Prostate gland (tissue), 2 donors: Measurements from ENCODE around the gene MICALL2. TPM values are rescaled to one million over a fixed set of nuclear protein-coding genes. Genes with fewer than 3 reads are reported as not detected.

Source experiments
- DNase-seq: peaks from one replicate; pipeline ENCODE4 v3.0.0-alpha.2; 2019; ENCODE audit warnings: low spot score
- H3K27ac ChIP-seq, 2 donors: fragments of 200-600 bp; sonication (generic); 2 replicates each; pipeline ENCODE4 v1.5.1; 2017 to 2019
- H3K27me3 ChIP-seq: fragments of 200-600 bp; sonication (generic); replicated peaks from 2 replicates; pipeline ENCODE4 v1.5.1; 2019; ENCODE audit not compliant: insufficient read depth
- H3K36me3 ChIP-seq, 2 donors: fragments of 200-600 bp; sonication (generic); 1 replicate in 1 of 2; 2 replicates in 1 of 2; pipeline versions ENCODE4 v1.5.1 to v1.8.1; 2017 to 2019
- H3K4me1 ChIP-seq: fragments of 200-600 bp; sonication (generic); replicated peaks from 2 replicates; pipeline ENCODE4 v1.5.1; 2019
- H3K4me3 ChIP-seq, 2 donors: fragments of 200-600 bp; sonication (generic); 2 replicates each; pipeline ENCODE4 v1.5.1; 2017 to 2019
- H3K9me3 ChIP-seq: fragments of 200-600 bp; sonication (generic); 2 replicates; pipeline ENCODE4 v1.5.1; 2017
- POLR2A ChIP-seq: fragments of 450-650 bp; IDR thresholded peaks from one replicate; pipeline ENCODE4 v1.6.1; 2016; ENCODE audit warnings: antibody characterized with exemption, mild to moderate bottlenecking
- POLR2AphosphoS5 ChIP-seq: sonication (generic); formaldehyde crosslinking; IDR thresholded peaks from one replicate; pipeline ENCODE4 v1.6.1; 2017; ENCODE audit warnings: antibody characterized with exemption
- WGBS: methylation state at CpG from one replicate; pipeline ENCODE4 v1.1.5; 2018; 5-methylcytosine and 5-hydroxymethylcytosine counted together
- intact Hi-C: fragments of 100-400 bp; cut with DNase I; formaldehyde crosslinking; loops from one replicate; pipeline ENCODE4 v1.14.2; 2022
- total RNA-seq, 2 donors: library from RNA; depleted of rRNA; stranded (reverse); fragments of >200 nt; gene quantifications; one replicate each; pipeline ENCODE4 v1.1.0, GENCODE V29; 2016
- TF ChIP-seq, protein P1 (sequence below), 4 experiments: fragments of 200-600 bp in 2 of 4; fragments of 450-650 bp in 2 of 4; sonication (generic) in 2 of 4; IDR thresholded peaks; 1 replicate in 3 of 4; 2 replicates in 1 of 4; pipeline ENCODE4 v1.5.1; 2016 to 2019; ENCODE audit warnings: antibody characterized with exemption in 4 of 4, mild to moderate bottlenecking in 2 of 4, moderate library complexity in 2 of 4

Gene MICALL2
- total RNA-seq, 2 donors from 2014 or later, result 31.1 to 42.0 TPM

DNA sequence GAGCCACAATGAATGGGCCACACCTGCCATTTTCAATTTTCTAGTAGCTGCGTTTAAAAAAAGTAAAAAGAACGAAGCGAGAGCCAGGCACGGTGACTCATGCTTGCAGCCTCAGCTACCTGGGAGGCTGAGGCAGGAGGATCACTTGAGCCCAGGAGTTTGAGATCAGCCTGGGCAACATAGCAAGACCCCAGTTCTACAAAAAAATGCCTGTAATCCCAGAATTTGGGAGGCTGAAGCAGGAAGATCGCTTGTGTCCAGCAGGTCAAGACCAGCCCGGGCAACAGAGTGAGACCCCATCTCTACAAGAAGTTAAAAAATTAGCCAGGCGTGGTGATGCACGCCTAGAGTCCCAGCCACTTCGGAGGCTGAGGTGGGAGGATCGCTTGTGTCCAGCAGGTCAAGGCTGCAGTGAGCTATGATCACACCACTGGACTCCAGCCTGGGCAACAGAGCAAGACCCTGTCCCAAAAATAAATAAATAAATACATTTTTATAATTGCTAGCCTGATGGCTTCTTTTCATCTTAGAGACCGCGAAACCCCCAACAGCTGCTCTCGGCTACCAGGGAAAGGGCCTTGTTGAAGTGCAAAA is 32.1 kb downstream of the MICALL2 start:
- Histone ChIP-seq H3K36me3 (no peaks in the 10 kb centered on the region), H3K4me1 (no peaks in the 10 kb centered on the region), H3K27ac (no peak overlapping the region), H3K4me3 (no peak overlapping the region), H3K27me3 (no peaks in the 10 kb centered on the region), H3K9me3 (no peaks in the 10 kb centered on the region)
- intact Hi-C loops, result no loop called here
- DNase-seq, result no peak
- WGBS, result 86% methylated on average over 13 of the region's 13 CpGs
- TF ChIP-seq POLR2AphosphoS5 (no peak), POLR2A (no peak)
- TF ChIP-seq, protein P1, sequence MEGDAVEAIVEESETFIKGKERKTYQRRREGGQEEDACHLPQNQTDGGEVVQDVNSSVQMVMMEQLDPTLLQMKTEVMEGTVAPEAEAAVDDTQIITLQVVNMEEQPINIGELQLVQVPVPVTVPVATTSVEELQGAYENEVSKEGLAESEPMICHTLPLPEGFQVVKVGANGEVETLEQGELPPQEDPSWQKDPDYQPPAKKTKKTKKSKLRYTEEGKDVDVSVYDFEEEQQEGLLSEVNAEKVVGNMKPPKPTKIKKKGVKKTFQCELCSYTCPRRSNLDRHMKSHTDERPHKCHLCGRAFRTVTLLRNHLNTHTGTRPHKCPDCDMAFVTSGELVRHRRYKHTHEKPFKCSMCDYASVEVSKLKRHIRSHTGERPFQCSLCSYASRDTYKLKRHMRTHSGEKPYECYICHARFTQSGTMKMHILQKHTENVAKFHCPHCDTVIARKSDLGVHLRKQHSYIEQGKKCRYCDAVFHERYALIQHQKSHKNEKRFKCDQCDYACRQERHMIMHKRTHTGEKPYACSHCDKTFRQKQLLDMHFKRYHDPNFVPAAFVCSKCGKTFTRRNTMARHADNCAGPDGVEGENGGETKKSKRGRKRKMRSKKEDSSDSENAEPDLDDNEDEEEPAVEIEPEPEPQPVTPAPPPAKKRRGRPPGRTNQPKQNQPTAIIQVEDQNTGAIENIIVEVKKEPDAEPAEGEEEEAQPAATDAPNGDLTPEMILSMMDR (IDR thresholded peaks at IDR 0.05), result no peak

- intact Hi-C loops, result no loop called here
- no peaks in the 10 kb centered on the region for H3K4me1 ChIP-seq
- no peak for DNase-seq
- no peaks in the 10 kb centered on the region for H3K27me3 ChIP-seq
- H3K36me3 ChIP-seq, result no peaks in the 10 kb centered on the region
- TF ChIP-seq POLR2AphosphoS5, result no peak
- WGBS, result 88% methylated on average over 15 of the region's 15 CpGs
- no peak overlapping the region for H3K27ac ChIP-seq
- H3K4me3 ChIP-seq, result no peak overlapping the region
- no peaks in the 10 kb centered on the region for H3K9me3 ChIP-seq
Observed at GRCh38 chr7:1426474-1426873, 32.8 kb downstream of the MICALL2 start.

GRCh38 chr7:1425292-1426136 is 33.8 kb downstream of the MICALL2 start:
- H3K27ac ChIP-seq, result no peak overlapping the region
- H3K36me3 ChIP-seq, result no peaks in the 10 kb centered on the region
- no peaks in the 10 kb centered on the region for H3K4me1 ChIP-seq
- no peaks in the 10 kb centered on the region for H3K9me3 ChIP-seq
- DNase-seq, result no peak
- no peak overlapping the region for H3K4me3 ChIP-seq
- no peak for TF ChIP-seq POLR2AphosphoS5
- TF ChIP-seq POLR2A, result no peak
- intact Hi-C loops, result no loop called here
- WGBS, result 72% methylated on average over 17 of the region's 18 CpGs
- H3K27me3 ChIP-seq, result no peaks in the 10 kb centered on the region

- Histone ChIP-seq H3K27ac (no peak overlapping the region), H3K4me3 (no peak overlapping the region), H3K9me3 (no peaks in the 10 kb centered on the region), H3K36me3 (no peaks in the 10 kb centered on the region), H3K27me3 (no peaks in the 10 kb centered on the region), H3K4me1 (no peaks in the 10 kb centered on the region)
- DNase-seq, result no peak
- 85% methylated on average over 12 of the region's 12 CpGs for WGBS
- intact Hi-C loops, result no loop called here
- TF ChIP-seq POLR2AphosphoS5 (no peak), POLR2A (no peak)
- TF ChIP-seq, protein P1 (IDR thresholded peaks at IDR 0.05), result no peak
Observed at GRCh38 chr7:1424041-1424440, 35.2 kb downstream of the MICALL2 start.

DNA sequence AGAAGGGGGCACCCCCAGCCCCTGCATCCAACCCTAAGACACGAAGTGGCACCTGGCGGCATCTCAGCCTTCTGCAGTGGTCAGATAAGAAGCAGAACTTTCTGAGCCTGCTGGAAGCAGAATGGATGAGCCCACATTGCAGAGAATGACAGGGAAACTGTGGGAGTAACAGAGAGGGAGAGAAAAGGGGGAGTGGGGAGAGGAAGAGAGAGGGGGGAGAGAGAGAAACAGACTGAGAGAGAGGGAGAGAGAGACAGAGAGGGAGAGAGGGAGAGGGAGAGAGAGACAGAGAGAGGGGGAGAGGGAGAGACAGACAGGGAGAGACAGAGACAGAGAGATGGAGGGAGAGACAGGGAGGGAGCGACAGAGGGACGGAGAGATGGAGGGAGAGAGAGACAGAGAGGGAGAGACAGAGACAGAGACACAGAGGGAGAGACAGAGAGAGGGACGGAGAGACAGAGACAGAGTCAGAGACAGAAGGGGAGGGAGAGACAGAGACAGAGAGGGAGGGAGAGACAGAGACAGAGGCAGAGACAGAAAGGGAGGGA is 35.9 kb downstream of the MICALL2 start:
- TF ChIP-seq, protein P1 (IDR thresholded peaks at IDR 0.05), result no peak
- no peak for TF ChIP-seq POLR2A
- TF ChIP-seq POLR2AphosphoS5, result no peak
- Histone ChIP-seq H3K27ac (no peak overlapping the region), H3K36me3 (no peaks in the 10 kb centered on the region), H3K9me3 (no peaks in the 10 kb centered on the region), H3K4me3 (no peak overlapping the region), H3K4me1 (no peaks in the 10 kb centered on the region), H3K27me3 (no peaks in the 10 kb centered on the region)
- intact Hi-C loops, result no loop called here
- 61% methylated on average over 5 of the region's 5 CpGs for WGBS
- DNase-seq, result no peak
